Gastrocnemius medialis (tissue), 4 donors: ENCODE data around the gene AQP5. TPM values are rescaled to one million over a fixed set of nuclear protein-coding genes. Genes with fewer than 3 reads are reported as not detected.

Experiments used
- ATAC-seq, 2 donors: fragments of 150-250 bp; one replicate each; pipeline ENCODE4 v1.9.1; 2016
- DNase-seq, 2 donors: peaks; one replicate each; pipeline ENCODE4 v3.0.0-alpha.2; 2019
- H3K27ac ChIP-seq, 4 donors: fragments of 200-600 bp; sonication (generic); 1 replicate in 1 of 4; 2 replicates in 3 of 4; pipeline ENCODE4 v1.5.1; 2016 to 2018; ENCODE audit warnings: mild to moderate bottlenecking in 2 of 4, moderate library complexity in 1 of 4
- H3K27me3 ChIP-seq, 3 donors: fragments of 200-600 bp; sonication (generic) in 2 of 3; 1 replicate in 1 of 3; 2 replicates in 2 of 3; pipeline versions ENCODE4 v1.5.1 to v1.6.0; 2016 to 2019; ENCODE audit warnings: mild to moderate bottlenecking in 1 of 3, moderate library complexity in 1 of 3
- H3K36me3 ChIP-seq, 2 donors: fragments of 200-600 bp; sonication (generic) in 1 of 2; one replicate each; pipeline ENCODE4 v1.5.1; 2017 to 2018
- H3K4me1 ChIP-seq, 2 donors: fragments of 200-600 bp; sonication (generic) in 1 of 2; one replicate each; pipeline ENCODE4 v1.5.1; 2016 to 2017; ENCODE audit warnings: mild to moderate bottlenecking in 2 of 2
- H3K4me3 ChIP-seq, 4 donors: fragments of 200-600 bp; sonication (generic) in 3 of 4; 1 replicate in 1 of 4; 2 replicates in 3 of 4; pipeline ENCODE4 v1.5.1; 2016 to 2019; ENCODE audit warnings: mild to moderate bottlenecking in 2 of 4
- H3K9me3 ChIP-seq, 3 donors: fragments of 200-600 bp; sonication (generic) in 2 of 3; 1 replicate in 1 of 3; 2 replicates in 2 of 3; pipeline ENCODE4 v1.5.1; 2016 to 2019
- CTCF ChIP-seq, 5 experiments: fragments of 450-650 bp in 3 of 5; fragments of 200-600 bp in 2 of 5; sonication (generic) in 2 of 5; IDR thresholded peaks in 4 of 5; conservative IDR thresholded peaks in 1 of 5; 1 replicate in 4 of 5; 2 replicates in 1 of 5; pipeline ENCODE4 v1.5.1; 2016 to 2019; ENCODE audit warnings: antibody characterized with exemption in 5 of 5, mild to moderate bottlenecking in 3 of 5, moderate library complexity in 3 of 5
- POLR2A ChIP-seq, 2 donors: fragments of 450-650 bp; IDR thresholded peaks; one replicate each; pipeline ENCODE4 v1.6.1; 2017; ENCODE audit warnings: antibody characterized with exemption in 2 of 2, mild to moderate bottlenecking in 2 of 2, moderate library complexity in 2 of 2
- in situ Hi-C, 4 donors: fragments of 200-750 bp; cut with MboI; loops; one replicate each; pipeline versions ENCODE4 v1.15.0 to v1.8.0; 2017; ENCODE audit warnings: low sequenced_read_pairs in 4 of 4
- intact Hi-C: fragments of 100-400 bp; cut with DNase I; formaldehyde crosslinking; loops from one replicate; pipeline ENCODE4 v1.15.1; 2023; ENCODE audit warnings: low total_unique reads
- total RNA-seq, 4 donors: library from RNA; depleted of rRNA; stranded (reverse); fragments of >200 nt; gene quantifications; one replicate each; pipeline versions ENCODE4 v1.1.0 to v1.2.3, GENCODE V29; 2016

Gene AQP5
- total RNA-seq, 4 donors from 2014 or later = not detected

GRCh38 chr12:49952391-49953055, 9.1 kb upstream of the AQP5 start:
- in situ Hi-C loops (no loop called here), intact Hi-C loops (no loop called here)
- no peak overlapping the region for H3K4me3 ChIP-seq
- ATAC-seq = no peak
- no peak for DNase-seq
- no peak overlapping the region for H3K27ac ChIP-seq
- H3K27me3 ChIP-seq = peaks cover 11 to 24% (median 12%) of the 10 kb centered on the region in 3 donors
- no peaks in the 10 kb centered on the region for H3K36me3 ChIP-seq
- no peak for TF ChIP-seq POLR2A (IDR thresholded peaks at IDR 0.05)
- TF ChIP-seq CTCF (IDR thresholded peaks at IDR 0.05 in 4 of 5, conservative IDR thresholded peaks at IDR 0.05 in 1 of 5) = no peak
- H3K9me3 ChIP-seq = no peaks in the 10 kb centered on the region
- no peaks in the 10 kb centered on the region for H3K4me1 ChIP-seq

- intact Hi-C loops = no loop called here
Measured at GRCh38 chr12:49953151-49953550, 8.5 kb upstream of the AQP5 start.

GRCh38 chr12:49953961-49954846, 7.5 kb upstream of the AQP5 start:
- TF ChIP-seq CTCF (IDR thresholded peaks at IDR 0.05 in 4 of 5, conservative IDR thresholded peaks at IDR 0.05 in 1 of 5) (no peak), POLR2A (IDR thresholded peaks at IDR 0.05) (no peak)
- ATAC-seq = no peak
- H3K27me3 ChIP-seq = peaks cover 12 to 24% (median 14%) of the 10 kb centered on the region in 3 donors
- H3K4me1 ChIP-seq = no peaks in the 10 kb centered on the region
- no peak overlapping the region for H3K27ac ChIP-seq
- H3K9me3 ChIP-seq = no peaks in the 10 kb centered on the region
- in situ Hi-C loops = no loop called here
- intact Hi-C loops = no loop called here
- no peak overlapping the region for H3K4me3 ChIP-seq
- no peak for DNase-seq
- no peaks in the 10 kb centered on the region for H3K36me3 ChIP-seq

More at GRCh38 chr12:49953151-49953550, 8.5 kb upstream of the AQP5 start:
- Histone ChIP-seq H3K36me3 (no peaks in the 10 kb centered on the region), H3K27ac (no peak overlapping the region), H3K4me1 (no peaks in the 10 kb centered on the region), H3K27me3 (peaks cover 11 to 24% (median 12%) of the 10 kb centered on the region in 3 donors), H3K4me3 (no peak overlapping the region), H3K9me3 (no peaks in the 10 kb centered on the region)
- ATAC-seq (no peak), DNase-seq (no peak)
- in situ Hi-C loops = no loop called here
- no peak for TF ChIP-seq CTCF (IDR thresholded peaks at IDR 0.05 in 4 of 5, conservative IDR thresholded peaks at IDR 0.05 in 1 of 5)
- TF ChIP-seq POLR2A (IDR thresholded peaks at IDR 0.05) = no peak

GRCh38 chr12:49954863-49955830, 6.5 kb upstream of the AQP5 start:
- intact Hi-C loops (no loop called here), in situ Hi-C loops (no loop called here)
- Histone ChIP-seq H3K36me3 (no peaks in the 10 kb centered on the region), H3K4me3 (no peak overlapping the region), H3K4me1 (no peaks in the 10 kb centered on the region), H3K27me3 (peaks cover 20 to 30% (median 23%) of the 10 kb centered on the region in 3 donors), H3K27ac (no peak overlapping the region), H3K9me3 (no peaks in the 10 kb centered on the region)
- no peak for TF ChIP-seq POLR2A (IDR thresholded peaks at IDR 0.05)
- TF ChIP-seq CTCF (IDR thresholded peaks at IDR 0.05 in 4 of 5, conservative IDR thresholded peaks at IDR 0.05 in 1 of 5) = no peak
- DNase-seq (no peak), ATAC-seq (no peak)
